Fibroblast of upper back skin (primary cell): ENCODE data around the gene FADS1.

Experiments
- DNase-seq: peaks from one replicate; pipeline ENCODE4 v3.0.0-alpha.2; 2013

FADS1 gene

DNA sequence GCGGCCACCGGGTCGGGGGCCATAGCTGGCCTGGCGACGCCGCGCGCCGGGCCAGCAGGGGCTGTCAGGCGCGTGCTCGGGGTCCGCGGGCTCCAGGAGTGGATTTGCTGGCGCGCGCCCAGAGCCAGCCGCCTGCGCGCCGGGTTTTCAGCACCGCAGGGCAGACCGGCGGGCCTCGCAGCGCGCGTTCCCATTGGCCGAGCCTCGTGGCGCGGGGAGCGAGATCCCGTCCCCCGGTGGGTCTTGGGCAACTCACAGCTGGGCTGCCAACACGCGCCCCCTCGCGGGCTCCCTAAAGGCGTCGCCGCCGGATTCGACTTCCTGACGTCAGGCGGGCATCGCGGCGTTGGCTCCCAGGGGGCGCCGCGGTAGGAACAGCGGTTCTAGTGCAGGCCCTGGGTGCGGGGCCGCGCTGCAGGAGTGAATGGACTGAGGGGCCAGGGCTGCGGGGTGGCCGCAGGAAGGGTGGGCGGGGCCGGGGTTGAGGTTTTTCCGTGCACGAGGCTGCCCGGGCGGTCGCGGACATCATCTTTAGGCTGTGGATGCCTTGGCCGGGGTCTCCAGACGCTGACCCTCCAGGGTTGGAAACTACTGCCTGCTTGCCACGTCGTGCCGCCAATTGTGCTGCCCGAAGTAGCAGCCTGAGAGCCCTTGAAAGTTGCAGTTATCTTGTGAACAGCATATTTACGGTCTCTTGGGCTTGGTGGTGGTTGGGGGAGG is at the start of gene FADS1:
Gene FADS1 (minus strand): TSS at position 268 of the 720 bp plus-strand sequence. CDS start 74 bp downstream, at position 194.
- peak; percentile 93 for DNase-seq

DNA sequence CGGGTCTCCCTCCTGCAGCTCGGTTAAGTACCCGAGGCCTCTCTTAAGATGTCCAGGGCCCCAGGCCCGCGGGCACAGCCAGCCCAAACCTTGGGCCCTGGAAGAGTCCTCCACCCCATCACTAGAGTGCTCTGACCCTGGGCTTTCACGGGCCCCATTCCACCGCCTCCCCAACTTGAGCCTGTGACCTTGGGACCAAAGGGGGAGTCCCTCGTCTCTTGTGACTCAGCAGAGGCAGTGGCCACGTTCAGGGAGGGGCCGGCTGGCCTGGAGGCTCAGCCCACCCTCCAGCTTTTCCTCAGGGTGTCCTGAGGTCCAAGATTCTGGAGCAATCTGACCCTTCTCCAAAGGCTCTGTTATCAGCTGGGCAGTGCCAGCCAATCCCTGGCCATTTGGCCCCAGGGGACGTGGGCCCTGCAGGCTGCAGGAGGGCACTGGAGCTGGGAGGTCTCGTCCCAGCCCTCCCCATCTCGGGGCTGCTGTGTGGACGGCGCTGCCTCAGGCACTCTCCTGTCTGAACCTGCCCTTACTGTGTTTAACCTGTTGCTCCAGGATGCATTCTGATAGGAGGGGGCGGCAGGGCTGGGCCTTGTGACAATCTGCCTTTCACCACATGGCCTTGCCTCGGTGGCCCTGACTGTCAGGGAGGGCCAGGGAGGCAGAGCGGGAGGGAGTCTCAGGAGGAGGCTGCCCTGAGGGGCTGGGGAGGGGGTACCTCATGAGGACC is 49.6 kb upstream of the FADS1 start:
- DNase-seq, result no peak

GRCh38 chr11:61864814-61865775 is 48.3 kb upstream of the FADS1 start:
- DNase-seq, result no peak

DNA sequence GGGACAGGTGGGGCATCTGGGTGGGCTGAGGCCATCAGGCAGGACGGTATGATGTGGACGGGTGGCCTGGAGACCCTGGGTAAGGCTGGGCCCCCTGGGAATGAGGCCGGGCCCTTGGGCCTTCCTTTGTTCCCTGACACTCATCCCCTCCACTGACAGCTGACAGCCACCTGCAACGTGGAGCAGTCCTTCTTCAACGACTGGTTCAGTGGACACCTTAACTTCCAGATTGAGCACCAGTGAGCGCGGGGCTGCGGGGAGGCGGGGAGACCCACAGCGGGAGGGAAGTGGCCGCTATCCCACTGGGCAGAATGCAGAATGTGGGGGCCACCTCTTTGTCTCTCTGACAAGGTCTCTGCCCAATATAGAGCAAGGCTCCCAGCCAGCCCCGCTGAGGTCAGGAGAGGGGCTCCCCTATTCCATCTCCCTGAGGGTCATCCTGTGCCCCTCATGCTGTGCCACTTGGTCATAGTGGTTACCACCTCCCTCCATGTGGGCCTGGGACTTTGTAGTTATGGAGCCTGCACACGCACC is 46.8 kb upstream of the FADS1 start:
- no peak for DNase-seq

GRCh38 chr11:61862714-61863547 is 46.1 kb upstream of the FADS1 start:
- DNase-seq, result no peak

DNA sequence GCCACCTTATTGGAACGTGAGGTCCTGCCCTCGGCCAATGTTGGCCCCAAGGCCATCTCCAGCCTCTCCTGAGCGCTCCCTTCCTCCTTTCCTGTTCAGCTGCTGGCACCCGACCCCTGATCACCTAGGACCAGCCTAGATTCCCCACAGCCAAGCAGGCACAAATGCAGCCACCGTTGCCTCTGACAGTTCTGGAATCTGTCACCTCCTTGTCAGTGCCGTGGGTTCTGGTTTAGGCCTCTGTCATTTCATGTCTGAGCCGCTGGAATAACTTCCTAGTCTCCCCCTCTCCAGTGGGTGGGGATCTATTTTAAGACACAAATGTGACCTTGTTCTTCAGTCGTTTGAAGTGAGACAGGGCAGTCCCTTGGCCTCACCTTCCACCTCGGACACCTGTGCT is 44.8 kb upstream of the FADS1 start:
- DNase-seq, result no peak

GRCh38 chr11:61860054-61860903 is 43.5 kb upstream of the FADS1 start:
- DNase-seq, result peak; percentile 17

GRCh38 chr11:61855939-61856680 is 39.3 kb upstream of the FADS1 start:
- DNase-seq, result no peak

DNA sequence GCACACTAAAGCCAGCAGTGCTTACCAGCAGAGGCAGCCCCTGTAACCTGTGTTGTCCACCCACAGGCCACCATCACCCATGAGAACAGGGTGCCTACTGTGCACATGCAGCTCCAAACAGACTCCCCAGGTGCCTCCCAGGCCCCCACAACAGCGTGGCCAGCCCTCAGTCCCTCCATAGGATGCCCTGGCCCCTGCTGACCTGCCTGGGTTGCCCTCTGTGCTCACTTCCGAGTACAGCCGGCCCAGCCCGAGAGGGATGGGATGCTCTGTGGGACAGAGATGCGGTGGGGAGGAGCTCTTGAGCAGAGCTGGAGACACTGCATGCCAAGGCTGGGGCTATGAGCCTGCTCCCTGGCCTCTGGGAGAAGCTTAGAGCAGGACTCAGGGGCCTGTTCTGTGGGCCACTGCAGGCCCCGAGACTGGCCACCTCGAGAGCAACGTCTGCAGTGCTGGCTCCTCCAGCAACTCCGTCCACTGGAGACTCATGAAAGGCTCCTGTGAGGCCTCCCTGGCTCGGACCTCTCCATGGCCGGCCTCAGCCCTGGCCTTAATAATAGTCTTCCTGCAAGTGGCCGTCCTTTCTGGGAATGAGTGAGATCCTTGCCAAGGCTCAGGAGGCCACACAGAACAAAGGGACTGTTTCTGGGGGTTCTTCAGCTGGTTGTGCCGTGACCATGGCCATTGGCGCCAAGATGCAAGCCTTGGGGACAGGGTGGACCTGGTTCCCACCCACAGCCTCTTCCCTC is 38.3 kb upstream of the FADS1 start:
- DNase-seq, result no peak

- DNase-seq, result no peak
Observed at GRCh38 chr11:61854206-61854895, 37.5 kb upstream of the FADS1 start.

- no peak for DNase-seq
Observed at GRCh38 chr11:61853698-61854169, 36.9 kb upstream of the FADS1 start.

GRCh38 chr11:61851900-61852295 is 35.1 kb upstream of the FADS1 start:
- no peak for DNase-seq

- no peak for DNase-seq
Observed at GRCh38 chr11:61851113-61851899, 34.5 kb upstream of the FADS1 start.

DNA sequence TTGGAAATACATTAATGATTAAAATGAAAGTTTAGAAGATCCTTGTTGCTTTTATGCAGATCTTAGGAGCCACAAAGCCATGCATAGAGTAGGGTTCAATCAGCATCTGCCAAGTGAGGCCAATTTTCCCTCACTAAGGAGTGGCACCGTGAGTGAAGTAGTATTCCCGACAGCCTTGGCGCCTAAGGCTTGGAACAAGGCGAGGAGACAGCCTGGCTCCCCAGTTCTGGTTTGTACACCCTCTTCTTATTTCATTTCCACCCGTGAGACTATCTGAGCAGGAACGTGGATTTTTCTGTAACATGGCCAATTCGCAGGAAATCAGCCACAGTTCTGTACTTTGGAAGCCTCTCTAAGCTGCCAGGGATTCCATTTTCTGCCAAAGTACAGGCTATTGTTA is 33.9 kb upstream of the FADS1 start:
- DNase-seq, result no peak

DNA sequence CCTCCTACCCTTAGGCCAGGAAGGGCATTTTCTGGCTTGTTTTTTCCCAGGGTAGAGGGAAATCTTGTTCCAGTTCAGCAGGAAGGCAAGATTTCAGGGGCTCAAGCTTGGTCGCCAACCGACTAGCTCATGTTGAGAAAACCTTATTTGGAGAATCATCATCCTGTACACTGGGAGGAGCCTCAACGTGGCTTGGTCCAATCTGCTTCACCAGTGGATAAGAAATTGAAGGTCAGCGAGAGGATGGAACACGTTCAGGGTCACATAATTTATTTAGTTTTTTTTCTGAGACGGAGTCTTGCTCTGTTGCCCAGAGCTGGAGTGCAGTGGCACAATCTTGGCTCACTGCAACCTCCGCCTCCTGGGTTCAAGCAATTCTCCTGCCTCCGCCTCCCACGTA is 31.8 kb upstream of the FADS1 start:
- no peak for DNase-seq

GRCh38 chr11:61847914-61848581 is 31.2 kb upstream of the FADS1 start:
- DNase-seq, result no peak

DNA sequence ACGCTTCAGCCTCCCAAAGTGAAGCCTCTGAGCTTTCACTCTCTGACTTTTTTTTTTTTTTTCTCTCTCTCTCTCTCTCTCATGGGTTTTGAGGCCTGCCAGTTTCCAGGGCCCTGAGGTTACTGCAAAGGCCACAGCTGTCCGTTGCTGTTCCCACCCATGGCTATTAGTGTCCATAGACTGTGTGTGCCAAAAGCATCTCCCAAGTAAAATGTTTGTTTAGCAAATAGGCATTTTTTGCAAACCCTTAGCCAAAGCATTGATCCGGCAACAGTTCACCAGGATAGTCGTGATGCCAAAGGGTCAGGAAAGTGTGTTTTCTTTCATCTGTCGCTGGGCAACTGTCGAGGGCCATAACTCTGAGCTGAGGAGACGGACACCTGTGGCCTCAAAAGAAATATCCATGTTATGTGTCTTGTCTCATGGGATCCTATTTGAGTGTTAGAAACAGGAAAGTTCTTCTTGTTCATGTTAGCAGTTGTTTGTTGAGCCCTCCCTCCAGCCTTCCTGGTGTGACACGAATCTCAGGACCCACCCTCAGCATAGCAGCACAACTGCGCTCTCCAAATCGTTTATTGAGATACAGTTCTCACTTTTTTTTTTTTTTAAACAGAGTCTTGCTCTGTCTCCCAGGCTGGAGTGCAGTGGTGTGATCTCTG is 29.7 kb upstream of the FADS1 start:
- no peak for DNase-seq
